ENCODE data around the gene PRPF38B. TPM values are rescaled to one million over a fixed set of nuclear protein-coding genes. Genes with fewer than 3 reads are reported as not detected.
A peak's percentile ranks its signal among the peaks of the same experiment; 100 is the strongest.

The PRPF38B gene
- total and polyA plus RNA-seq, 9 of the 15 experiments (the other 6 are each of a cell fraction or from before 2014, with no cell fraction given), result 25.3 to 85.5 (median 66.4) TPM

- peak overlapping the region; percentile 31; the same call in 1 of the 3 replicates for H3K27ac ChIP-seq (ENCODE audit: extremely low read depth, low read depth, low read length)
- no peak overlapping the region for H3K4me3 ChIP-seq
- peak; percentile 67; the same call in 1 of the 2 replicates for TF ChIP-seq BRD4 (IDR thresholded peaks at IDR 0.05)
- no peak for TF ChIP-seq SREBF1 (IDR thresholded peaks at IDR 0.05; ENCODE audit: borderline replicate concordance, low read depth, low read length)
- TF ChIP-seq E2F3 (CRISPR knock-in tag; IDR thresholded peaks at IDR 0.05), result 0 out of 2 replicates have a peak, but pooled peaks have one; percentile 32
- peak; percentile 36; the same call in 1 of the 2 replicates for TF ChIP-seq SOX6 (IDR thresholded peaks at IDR 0.05)
- TF ChIP-seq ZZZ3 (IDR thresholded peaks at IDR 0.05), result no peak
- peak; percentile 31; the same call in 1 of the 2 replicates for TF ChIP-seq ELF1 (tag; IDR thresholded peaks at IDR 0.05)
- TF ChIP-seq ZNF766 (CRISPR knock-in tag; conservative IDR thresholded peaks at IDR 0.05), result peak; percentile 94
- TF ChIP-seq CEBPB (tag; IDR thresholded peaks at IDR 0.05), result peak; percentile 100
- 0 out of 2 replicates have a peak, but pooled peaks have one; percentile 22 for TF ChIP-seq ARID4B (CRISPR knock-in tag; IDR thresholded peaks at IDR 0.05)
- 0 out of 2 replicates have a peak, but pooled peaks have one; percentile 12 for TF ChIP-seq OTX1 (CRISPR knock-in tag; IDR thresholded peaks at IDR 0.05)
- TF ChIP-seq JUND (IDR thresholded peaks at IDR 0.05; ENCODE audit: borderline replicate concordance, low read depth, low read length), result peak; percentile 25; the same call in 1 of the 2 replicates
- TF ChIP-seq JUND (tag; IDR thresholded peaks at IDR 0.05; ENCODE audit: borderline replicate concordance, low read depth, low read length), result no peak
- peak; percentile 43; the same call in 1 of the 2 replicates for TF ChIP-seq GABPB1 (CRISPR knock-in tag; IDR thresholded peaks at IDR 0.05)
- TF ChIP-seq FOXK1 (CRISPR knock-in tag; IDR thresholded peaks at IDR 0.05; ENCODE audit: borderline replicate concordance), result 0 out of 2 replicates have a peak, but pooled peaks have one; percentile 7
- no peak for TF ChIP-seq SAP30 (IDR thresholded peaks at IDR 0.05; ENCODE audit: borderline replicate concordance, insufficient read depth, low read depth, low read length, poor library complexity, severe bottlenecking)
- TF ChIP-seq CREBBP (IDR thresholded peaks at IDR 0.05; ENCODE audit: low read depth, low read length), result no peak
- TF ChIP-seq ZNF175 (CRISPR knock-in tag; IDR thresholded peaks at IDR 0.05; ENCODE audit: low read depth), result peak; percentile 40; the same call in 1 of the 2 replicates
- TF ChIP-seq RFX1 (IDR thresholded peaks at IDR 0.05), result no peak
- no peak for TF ChIP-seq LARP7 (IDR thresholded peaks at IDR 0.05)
These were observed 45.4 kb upstream of the PRPF38B start for GRCh38 chr1:108646648-108647269.

More at GRCh38 chr1:108646648-108647269, 45.4 kb upstream of the PRPF38B start:
- peak overlapping the region; percentile 7; the same call in 1 of the 2 replicates for H3K4me2 ChIP-seq (ENCODE audit: insufficient read depth, low read length)
- DNase-seq (ENCODE audit: extremely low read depth in 1 of 4, low spot score in 3 of 4) (peak in 1 of 4 experiments; percentile 33), ATAC-seq (peak; percentile 33), FAIRE-seq (no peak)
- no TSS peak for BruUV-seq (replicated peaks)
- WGBS (ENCODE audit: insufficient coverage, low coverage, missing lambda C conversion rate), result 72% methylated on average over 11 of the region's 11 CpGs
- CTCF ChIA-PET (ENCODE audit: low intra/inter-chr PET ratio), result interaction anchor here (1.1 kb wide), 1 partner anchor 134 kb away, joined by 4 read pairs; no protein-coding TSS in a partner anchor
- H3K4me1 ChIP-seq (replicated peaks in 1 of 2; ENCODE audit: control insufficient read depth in 2 of 2, insufficient read depth in 2 of 2, low read length in 2 of 2), result peaks cover 0 to 8% of the 10 kb centered on the region in 2 experiments; a peak in 3 of 5 replicates
- peak overlapping the region; percentile 87 for H2AFZ ChIP-seq (ENCODE audit: low read depth, low read length)
- H3K9me1 ChIP-seq (ENCODE audit: control insufficient read depth, insufficient read depth, low read length), result no peaks in the 10 kb centered on the region
- H4K20me1 ChIP-seq (replicated peaks; ENCODE audit: control insufficient read depth, insufficient read depth, low read length), result no peaks in the 10 kb centered on the region
- H3K79me2 ChIP-seq (ENCODE audit: control insufficient read depth, insufficient read depth, low read length), result no peaks in the 10 kb centered on the region
- in situ Hi-C loops (cut with MboI), result loop anchor here (5.0 to 25.0 kb wide), 2 partner anchors 139 to 859 kb away; no protein-coding TSS in a partner anchor
- H3K9me3 ChIP-seq (replicated peaks; ENCODE audit: control insufficient read depth, insufficient read depth, low read depth, low read length), result no peaks in the 10 kb centered on the region
- intact Hi-C loops (cut with micrococcal nuclease), result loop anchor here (5.0 to 10.0 kb wide), 3 partner anchors 168 to 522 kb away; no protein-coding TSS in a partner anchor
- H3K27me3 ChIP-seq (ENCODE audit: control insufficient read depth in 2 of 2, insufficient read depth in 2 of 2, low read length in 2 of 2), result no peaks in the 10 kb centered on the region; a peak in 2 of 5 replicates
- H3K9ac ChIP-seq (ENCODE audit: insufficient read depth in 1 of 2, low read depth in 2 of 2, low read length in 2 of 2), result no peak overlapping the region
- POLR2A ChIA-PET, result interaction anchor here (0.6 to 1.3 kb wide), 6 partner anchors 9 to 240 kb away, joined by 3 to 5 read pairs (median 3); no protein-coding TSS in a partner anchor
- no peaks in the 10 kb centered on the region for H3K36me3 ChIP-seq (ENCODE audit: control insufficient read depth, insufficient read depth, low read length)

All from K562 (cell line).